ENCODE results near the gene ADGRL2. TPM values are rescaled to one million over a fixed set of nuclear protein-coding genes. Genes with fewer than 3 reads are reported as not detected.

The ADGRL2 gene
- total RNA-seq, 1 donor from 2014 or later, result 126 TPM

- Mint-ChIP-seq H3K27ac (ENCODE audit: unreplicated experiment) (no peak overlapping the region), H3K27me3 (ENCODE audit: low read depth, unreplicated experiment) (no peaks in the 10 kb centered on the region), H3K9me3 (ENCODE audit: unreplicated experiment) (no peaks in the 10 kb centered on the region), H3K36me3 (ENCODE audit: low read depth, unreplicated experiment) (no peaks in the 10 kb centered on the region), H3K4me1 (ENCODE audit: low read depth, unreplicated experiment) (no peaks in the 10 kb centered on the region), H3K4me3 (ENCODE audit: unreplicated experiment) (no peak overlapping the region)
- Histone ChIP-seq H3K4me2 (ENCODE audit: low read length) (no peak overlapping the region), H3K36me3 (ENCODE audit: insufficient read depth, low read length) (no peaks in the 10 kb centered on the region), H2AFZ (ENCODE audit: low read depth, low read length) (no peak overlapping the region), H3K79me2 (ENCODE audit: insufficient read depth, low read length) (no peaks in the 10 kb centered on the region), H3K4me1 (ENCODE audit: insufficient read depth, low read length) (no peaks in the 10 kb centered on the region), H3K9ac (ENCODE audit: low read length) (no peak overlapping the region), H3K27ac (ENCODE audit: low read depth, low read length) (no peak overlapping the region), H4K20me1 (ENCODE audit: insufficient read depth, low read length) (no peaks in the 10 kb centered on the region), H3K4me3 (ENCODE audit: insufficient read depth, low read depth, low read length) (no peak overlapping the region), H3K27me3 (ENCODE audit: insufficient read depth, low read length) (no peaks in the 10 kb centered on the region), H3K9me3 (ENCODE audit: insufficient read depth, low read depth, low read length) (no peaks in the 10 kb centered on the region)
- no peak for TF ChIP-seq CTCF (IDR thresholded peaks at IDR 0.05; ENCODE audit: insufficient read depth, low read depth, low read length)
- TF ChIP-seq EZH2 (IDR thresholded peaks at IDR 0.05; ENCODE audit: insufficient read depth, low read length), result no peak
- FAIRE-seq (no peak), DNase-seq (ENCODE audit: low read depth) (no peak)
Observed at GRCh38 chr1:82030830-82031229, 230.1 kb downstream of the ADGRL2 start.

- DNase-seq (ENCODE audit: low read depth), result no peak
- no peaks in the 10 kb centered on the region for H3K36me3 Mint-ChIP-seq (ENCODE audit: low read depth, unreplicated experiment)
- H3K27ac ChIP-seq (ENCODE audit: low read depth, low read length), result no peak overlapping the region
- no peaks in the 10 kb centered on the region for H4K20me1 ChIP-seq (ENCODE audit: insufficient read depth, low read length)
- no peak overlapping the region for H2AFZ ChIP-seq (ENCODE audit: low read depth, low read length)
- H3K9ac ChIP-seq (ENCODE audit: low read length), result no peak overlapping the region
- no peak overlapping the region for H3K4me3 Mint-ChIP-seq (ENCODE audit: unreplicated experiment)
- no peaks in the 10 kb centered on the region for H3K36me3 ChIP-seq (ENCODE audit: insufficient read depth, low read length)
- H3K4me1 ChIP-seq (ENCODE audit: insufficient read depth, low read length), result no peaks in the 10 kb centered on the region
- H3K4me2 ChIP-seq (ENCODE audit: low read length), result no peak overlapping the region
- no peaks in the 10 kb centered on the region for H3K27me3 ChIP-seq (ENCODE audit: insufficient read depth, low read length)
- no peaks in the 10 kb centered on the region for H3K4me1 Mint-ChIP-seq (ENCODE audit: low read depth, unreplicated experiment)
- H3K27ac Mint-ChIP-seq (ENCODE audit: unreplicated experiment), result no peak overlapping the region
- TF ChIP-seq EZH2 (IDR thresholded peaks at IDR 0.05; ENCODE audit: insufficient read depth, low read length) (no peak), CTCF (IDR thresholded peaks at IDR 0.05; ENCODE audit: insufficient read depth, low read depth, low read length) (no peak)
- FAIRE-seq, result no peak
- H3K9me3 Mint-ChIP-seq (ENCODE audit: unreplicated experiment), result no peaks in the 10 kb centered on the region
- H3K27me3 Mint-ChIP-seq (ENCODE audit: low read depth, unreplicated experiment), result no peaks in the 10 kb centered on the region
- no peaks in the 10 kb centered on the region for H3K9me3 ChIP-seq (ENCODE audit: insufficient read depth, low read depth, low read length)
- no peak overlapping the region for H3K4me3 ChIP-seq (ENCODE audit: insufficient read depth, low read depth, low read length)
- no peaks in the 10 kb centered on the region for H3K79me2 ChIP-seq (ENCODE audit: insufficient read depth, low read length)
Observed at GRCh38 chr1:82032068-82032467, 231.3 kb downstream of the ADGRL2 start.

- Mint-ChIP-seq H3K9me3 (ENCODE audit: unreplicated experiment) (no peaks in the 10 kb centered on the region), H3K4me3 (ENCODE audit: unreplicated experiment) (no peak overlapping the region), H3K36me3 (ENCODE audit: low read depth, unreplicated experiment) (no peaks in the 10 kb centered on the region), H3K4me1 (ENCODE audit: low read depth, unreplicated experiment) (no peaks in the 10 kb centered on the region), H3K27ac (ENCODE audit: unreplicated experiment) (no peak overlapping the region), H3K27me3 (ENCODE audit: low read depth, unreplicated experiment) (no peaks in the 10 kb centered on the region)
- Histone ChIP-seq H3K36me3 (ENCODE audit: insufficient read depth, low read length) (no peaks in the 10 kb centered on the region), H3K4me2 (ENCODE audit: low read length) (no peak overlapping the region), H3K4me1 (ENCODE audit: insufficient read depth, low read length) (no peaks in the 10 kb centered on the region), H3K79me2 (ENCODE audit: insufficient read depth, low read length) (no peaks in the 10 kb centered on the region), H3K27me3 (ENCODE audit: insufficient read depth, low read length) (no peaks in the 10 kb centered on the region), H3K27ac (ENCODE audit: low read depth, low read length) (no peak overlapping the region), H4K20me1 (ENCODE audit: insufficient read depth, low read length) (no peaks in the 10 kb centered on the region), H3K9me3 (ENCODE audit: insufficient read depth, low read depth, low read length) (no peaks in the 10 kb centered on the region), H3K4me3 (ENCODE audit: insufficient read depth, low read depth, low read length) (no peak overlapping the region), H2AFZ (ENCODE audit: low read depth, low read length) (no peak overlapping the region), H3K9ac (ENCODE audit: low read length) (no peak overlapping the region)
- no peak for TF ChIP-seq CTCF (IDR thresholded peaks at IDR 0.05; ENCODE audit: insufficient read depth, low read depth, low read length)
- no peak for TF ChIP-seq EZH2 (IDR thresholded peaks at IDR 0.05; ENCODE audit: insufficient read depth, low read length)
- FAIRE-seq (no peak), DNase-seq (ENCODE audit: low read depth) (no peak)
Observed at GRCh38 chr1:82034812-82035211, 234.1 kb downstream of the ADGRL2 start.

All from astrocyte (in vitro differentiated cells and primary cell).